ENCODE data around the gene DCBLD2. TPM values are rescaled to one million over a fixed set of nuclear protein-coding genes. Genes with fewer than 3 reads are reported as not detected.

Gene DCBLD2
- total and polyA plus RNA-seq, 2 of the 4 experiments (the other 2 are of a cell fraction): 121 to 196 TPM

DNA sequence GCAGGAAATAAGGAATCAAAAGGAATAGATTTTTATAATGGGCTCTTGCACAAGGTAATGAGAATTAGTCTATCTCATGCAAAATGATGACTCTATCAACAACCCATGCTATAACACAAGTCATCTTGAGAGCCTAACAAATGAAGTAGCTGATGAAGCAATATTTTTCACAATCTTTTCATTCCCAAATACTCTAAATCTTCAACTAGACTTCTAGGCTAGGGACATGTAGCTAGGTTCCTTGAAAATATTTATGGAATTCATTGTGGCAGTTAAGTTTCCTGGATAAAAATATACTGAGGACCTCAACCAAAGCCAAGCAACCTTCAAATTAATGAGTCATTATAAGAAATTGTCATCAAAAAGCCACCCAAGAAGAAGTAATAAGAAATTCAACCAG is 55.4 kb downstream of the DCBLD2 start:
- H3K4me3 ChIP-seq (ENCODE audit: insufficient read depth, low read depth, low read length): no peak overlapping the region
- H2BK20ac ChIP-seq (ENCODE audit: low read depth, low read length): peak overlapping the region; percentile 55
- intact Hi-C loops (cut with micrococcal nuclease): loop anchor here (2.0 kb wide), 1 partner anchor 55 kb away; the partner anchor contains the start of gene DCBLD2
- POLR2A ChIA-PET (ENCODE audit: unreplicated experiment): no interaction called here
- H4K91ac ChIP-seq (ENCODE audit: insufficient read depth, low read depth, low read length): no peak overlapping the region
- CTCF ChIA-PET: no interaction called here
- dilution Hi-C loops (cut with HindIII; ENCODE audit: low sequenced_read_pairs, unreplicated experiment): no loop called here
- peaks cover 13 to 40% of the 10 kb centered on the region in 2 experiments for H3K79me1 ChIP-seq (ENCODE audit: low read depth in 1 of 2, low read length in 2 of 2)
- peak overlapping the region; percentile 19; the same call in 1 of the 2 replicates for H3K4ac ChIP-seq (ENCODE audit: low read depth, low read length)
- H3K14ac ChIP-seq (replicated peaks; ENCODE audit: low read depth, low read length): peak overlapping the region; percentile 63; the same call in 1 of the 2 replicates
- no peak overlapping the region for H3K27ac ChIP-seq (ENCODE audit: insufficient read depth, low read length)
- H3K4me1 ChIP-seq (ENCODE audit: control insufficient read depth, insufficient read depth, low read length): peaks cover 6% of the 10 kb centered on the region; the same call in 1 of the 2 replicates
- H4K20me1 ChIP-seq (ENCODE audit: insufficient read depth, low read length): peaks cover 5% of the 10 kb centered on the region; the same call in 1 of the 2 replicates
- H2AK5ac ChIP-seq (ENCODE audit: low read depth, low read length): no peak overlapping the region
- ATAC-seq (ENCODE audit: low read depth) (peak; percentile 59), DNase-seq (peak; percentile 37)
- H2BK15ac ChIP-seq (ENCODE audit: low read depth, low read length): no peak overlapping the region
- no peak overlapping the region for H3K23ac ChIP-seq (ENCODE audit: low read depth, low read length)
- no peak overlapping the region for H2AFZ ChIP-seq (replicated peaks; ENCODE audit: low read length, poor library complexity)
- no TSS peak for BruUV-seq (replicated peaks)
- in situ Hi-C loops (cut with MboI; ENCODE audit: low sequenced_read_pairs): no loop called here
- H2AK9ac ChIP-seq (replicated peaks; ENCODE audit: low read depth, low read length, poor library complexity): no peak overlapping the region
- H4K8ac ChIP-seq (ENCODE audit: low read depth in 2 of 2, low read length in 2 of 2): peak overlapping the region in 1 of 2 experiments; percentile 8; a peak in 1 of 4 replicates
- peak overlapping the region; percentile 34 for H2BK5ac ChIP-seq (ENCODE audit: low read depth, low read length, poor library complexity, severe bottlenecking)
- peaks cover 3% of the 10 kb centered on the region; the same call in 1 of the 2 replicates for H3K36me3 ChIP-seq (ENCODE audit: control insufficient read depth, insufficient read depth, low read length)
- H3K4me2 ChIP-seq (ENCODE audit: low read depth, low read length): no peak overlapping the region
- H3K9me3 ChIP-seq (ENCODE audit: control insufficient read depth, insufficient read depth, low read length): no peaks in the 10 kb centered on the region; the same call in 1 of the 2 replicates
- H3K27me3 ChIP-seq (ENCODE audit: control insufficient read depth, insufficient read depth, low read length): no peaks in the 10 kb centered on the region
- no peak for TF ChIP-seq MXI1 (IDR thresholded peaks at IDR 0.05; ENCODE audit: borderline replicate concordance, low read depth, low read length)
- TF ChIP-seq, protein P1, sequence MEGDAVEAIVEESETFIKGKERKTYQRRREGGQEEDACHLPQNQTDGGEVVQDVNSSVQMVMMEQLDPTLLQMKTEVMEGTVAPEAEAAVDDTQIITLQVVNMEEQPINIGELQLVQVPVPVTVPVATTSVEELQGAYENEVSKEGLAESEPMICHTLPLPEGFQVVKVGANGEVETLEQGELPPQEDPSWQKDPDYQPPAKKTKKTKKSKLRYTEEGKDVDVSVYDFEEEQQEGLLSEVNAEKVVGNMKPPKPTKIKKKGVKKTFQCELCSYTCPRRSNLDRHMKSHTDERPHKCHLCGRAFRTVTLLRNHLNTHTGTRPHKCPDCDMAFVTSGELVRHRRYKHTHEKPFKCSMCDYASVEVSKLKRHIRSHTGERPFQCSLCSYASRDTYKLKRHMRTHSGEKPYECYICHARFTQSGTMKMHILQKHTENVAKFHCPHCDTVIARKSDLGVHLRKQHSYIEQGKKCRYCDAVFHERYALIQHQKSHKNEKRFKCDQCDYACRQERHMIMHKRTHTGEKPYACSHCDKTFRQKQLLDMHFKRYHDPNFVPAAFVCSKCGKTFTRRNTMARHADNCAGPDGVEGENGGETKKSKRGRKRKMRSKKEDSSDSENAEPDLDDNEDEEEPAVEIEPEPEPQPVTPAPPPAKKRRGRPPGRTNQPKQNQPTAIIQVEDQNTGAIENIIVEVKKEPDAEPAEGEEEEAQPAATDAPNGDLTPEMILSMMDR (conservative IDR thresholded peaks at IDR 0.05; ENCODE audit: low read depth, low read length): no peak
- TF ChIP-seq FOS (IDR thresholded peaks at IDR 0.05; ENCODE audit: low read depth, low read length): no peak
- peak; percentile 44 for TF ChIP-seq MAFK (IDR thresholded peaks at IDR 0.05; ENCODE audit: low read depth, low read length)
- peak; percentile 78 for TF ChIP-seq CEBPB (IDR thresholded peaks at IDR 0.05; ENCODE audit: low read depth, low read length)
- peaks cover 7% of the 10 kb centered on the region for H3K9me1 ChIP-seq (ENCODE audit: insufficient read depth, low read length)
- no peak overlapping the region for H4K5ac ChIP-seq (ENCODE audit: low read depth, low read length)
- no peak overlapping the region for H3K9ac ChIP-seq (ENCODE audit: low read depth, low read length)
- no peak overlapping the region; the same call in 1 of the 2 replicates for H3K18ac ChIP-seq (ENCODE audit: low read depth, low read length)
- no peak overlapping the region for H2BK120ac ChIP-seq (ENCODE audit: low read depth, low read length)
- no peak overlapping the region for H3K56ac ChIP-seq (ENCODE audit: extremely low read depth, insufficient read depth, low read length)
